ENCODE data around the gene KIF16B. TPM values are rescaled to one million over a fixed set of nuclear protein-coding genes. Genes with fewer than 3 reads are reported as not detected.

Gene KIF16B
- total and polyA plus RNA-seq, 2 donors (not counting 3 experiments of a cell fraction or from before 2014, with no cell fraction given), result 2.9 to 8.8 TPM

DNA sequence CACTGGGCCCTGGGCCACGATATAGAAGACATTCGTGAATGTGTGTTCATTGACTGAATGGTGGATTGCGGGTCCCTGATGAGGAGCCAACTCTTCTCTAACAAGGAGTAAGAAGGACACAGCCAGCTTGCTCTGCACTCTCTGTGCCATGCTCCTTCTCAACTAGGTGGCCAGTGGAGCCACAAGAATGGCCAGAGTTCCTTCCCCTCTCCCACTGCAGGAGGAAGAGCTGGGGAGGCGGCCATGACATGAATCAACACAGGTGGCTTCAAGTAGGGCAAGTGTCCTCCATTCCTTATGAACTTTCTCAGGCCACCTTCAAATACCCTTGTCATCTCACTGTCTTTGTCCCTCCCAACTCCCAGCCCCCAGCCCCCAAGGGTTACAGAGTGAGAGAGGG lies 305.7 kb downstream of the KIF16B start:
- ChIA-PET POLR2A (no interaction called here), CTCF (no interaction called here)
- H3K4me3 ChIP-seq (replicated peaks in 1 of 3; ENCODE audit: insufficient read depth in 1 of 3, low read depth in 1 of 3, low read length in 3 of 3), result no peak overlapping the region
- peaks cover 4% of the 10 kb centered on the region for H3K9me3 ChIP-seq (replicated peaks; ENCODE audit: control insufficient read depth, insufficient read depth, low read length)
- no peak for FAIRE-seq
- no peaks in the 10 kb centered on the region for H3K79me2 ChIP-seq (ENCODE audit: control insufficient read depth, insufficient read depth, low read length)
- intact Hi-C loops (cut with micrococcal nuclease) (no loop called here), dilution Hi-C loops (cut with MboI; ENCODE audit: extremely low pct_ligation_motif_present, low sequenced_read_pairs) (no loop called here)
- H3K27me3 ChIP-seq (ENCODE audit: control insufficient read depth in 2 of 2, insufficient read depth in 2 of 2, low read length in 2 of 2), result no peaks in the 10 kb centered on the region
- H3K4me2 ChIP-seq (ENCODE audit: insufficient read depth, low read length), result no peak overlapping the region
- TF ChIP-seq EZH2 (IDR thresholded peaks at IDR 0.05; ENCODE audit: borderline replicate concordance, low read depth, low read length, severe bottlenecking) (no peak), GATA2 (IDR thresholded peaks at IDR 0.05; ENCODE audit: insufficient read depth, insufficient read length, low read depth, low read length) (no peak), FOS (IDR thresholded peaks at IDR 0.05; ENCODE audit: borderline replicate concordance, insufficient read depth, low read length) (no peak), JUN (IDR thresholded peaks at IDR 0.05; ENCODE audit: borderline replicate concordance, insufficient read depth, insufficient read length, low read depth) (no peak), POLR2A (IDR thresholded peaks at IDR 0.05; ENCODE audit: low read depth, low read length) (no peak), POLR2AphosphoS5 (IDR thresholded peaks at IDR 0.05; ENCODE audit: insufficient read depth, low read depth, low read length) (no peak), MYC (IDR thresholded peaks at IDR 0.05; ENCODE audit: low read depth, low read length) (no peak)
- TF ChIP-seq, protein P1, sequence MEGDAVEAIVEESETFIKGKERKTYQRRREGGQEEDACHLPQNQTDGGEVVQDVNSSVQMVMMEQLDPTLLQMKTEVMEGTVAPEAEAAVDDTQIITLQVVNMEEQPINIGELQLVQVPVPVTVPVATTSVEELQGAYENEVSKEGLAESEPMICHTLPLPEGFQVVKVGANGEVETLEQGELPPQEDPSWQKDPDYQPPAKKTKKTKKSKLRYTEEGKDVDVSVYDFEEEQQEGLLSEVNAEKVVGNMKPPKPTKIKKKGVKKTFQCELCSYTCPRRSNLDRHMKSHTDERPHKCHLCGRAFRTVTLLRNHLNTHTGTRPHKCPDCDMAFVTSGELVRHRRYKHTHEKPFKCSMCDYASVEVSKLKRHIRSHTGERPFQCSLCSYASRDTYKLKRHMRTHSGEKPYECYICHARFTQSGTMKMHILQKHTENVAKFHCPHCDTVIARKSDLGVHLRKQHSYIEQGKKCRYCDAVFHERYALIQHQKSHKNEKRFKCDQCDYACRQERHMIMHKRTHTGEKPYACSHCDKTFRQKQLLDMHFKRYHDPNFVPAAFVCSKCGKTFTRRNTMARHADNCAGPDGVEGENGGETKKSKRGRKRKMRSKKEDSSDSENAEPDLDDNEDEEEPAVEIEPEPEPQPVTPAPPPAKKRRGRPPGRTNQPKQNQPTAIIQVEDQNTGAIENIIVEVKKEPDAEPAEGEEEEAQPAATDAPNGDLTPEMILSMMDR (IDR thresholded peaks at IDR 0.05; ENCODE audit: extremely low read depth in 1 of 2, insufficient read depth in 1 of 2, low read depth in 1 of 2, low read length in 2 of 2), result no peak
- TF ChIP-seq, protein P2, sequence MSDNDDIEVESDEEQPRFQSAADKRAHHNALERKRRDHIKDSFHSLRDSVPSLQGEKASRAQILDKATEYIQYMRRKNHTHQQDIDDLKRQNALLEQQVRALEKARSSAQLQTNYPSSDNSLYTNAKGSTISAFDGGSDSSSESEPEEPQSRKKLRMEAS (IDR thresholded peaks at IDR 0.05; ENCODE audit: insufficient read depth, insufficient read length), result no peak
- no peak overlapping the region for H2AFZ ChIP-seq (ENCODE audit: low read depth, low read length)
- H3K36me3 ChIP-seq (ENCODE audit: control insufficient read depth in 2 of 2, extremely low read depth in 1 of 2, insufficient read depth in 2 of 2, low read length in 2 of 2), result no peaks in the 10 kb centered on the region
- no peaks in the 10 kb centered on the region for H3K4me1 ChIP-seq (ENCODE audit: control insufficient read depth, extremely low read depth, insufficient read depth, low read length)
- BruUV-seq (replicated peaks), result no TSS peak
- DNase-seq (ENCODE audit: low read depth, low spot score), result no peak
- no peak overlapping the region for H3K27ac ChIP-seq (ENCODE audit: insufficient read depth, low read depth, low read length)
- H3K9me1 ChIP-seq (replicated peaks; ENCODE audit: control insufficient read depth, extremely low read depth, insufficient read depth, low read length), result no peaks in the 10 kb centered on the region
- no peak overlapping the region for H3K9ac ChIP-seq (replicated peaks; ENCODE audit: extremely low read depth, insufficient read depth, low read length)
- H4K20me1 ChIP-seq (replicated peaks; ENCODE audit: control insufficient read depth, extremely low read depth, insufficient read depth, low read length), result no peaks in the 10 kb centered on the region
